OCI-LY7 (cell line): ENCODE measurements around the gene ENAH. TPM values are rescaled to one million over a fixed set of nuclear protein-coding genes. Genes with fewer than 3 reads are reported as not detected.

Experiments
- BruUV-seq: library from RNA; stranded (reverse); fragments of 400-500 nt; replicated peaks from 2 replicates; lab custom pipeline; 2021; lab: Mats Ljungman, UMichigan
- CTCF ChIA-PET: fragments of 300-600 bp; sonication (Branson Sonifier 250); formaldehyde crosslinking; loops from one replicate; lab custom pipeline; 2022; ENCODE audit warnings: antibody characterized with exemption; ENCODE audit not compliant: unreplicated experiment; lab: Charles Lee
- POLR2A ChIA-PET: fragments of 300-600 bp; sonication (Branson Sonifier 250); formaldehyde crosslinking; loops from one replicate; lab custom pipeline; 2022; ENCODE audit warnings: antibody characterized with exemption; lab: Charles Lee
- DNase-seq: peaks from one replicate; pipeline ENCODE4 v3.0.0-alpha.2; 2015; ENCODE audit warnings: low spot score
- H2AFZ ChIP-seq: fragments of 200-600 bp; sonication (generic), shearing (Covaris generic); 2 replicates; pipeline ENCODE4 v1.6.1; 2014; ENCODE audit warnings: mild to moderate bottlenecking, antibody characterized with exemption, low read length, moderate library complexity
- H3K27ac ChIP-seq: fragments of 200-600 bp; sonication (generic); 2 replicates; pipeline ENCODE4 v1.5.1; 2014; ENCODE audit warnings: mixed run types, low read depth, mild to moderate bottlenecking, moderate library complexity, low read length, inconsistent platforms; ENCODE audit not compliant: poor library complexity, severe bottlenecking
- H3K36me3 ChIP-seq: fragments of 200-600 bp; sonication (generic); 2 replicates; pipeline ENCODE4 v1.6.1; 2014; ENCODE audit warnings: mild to moderate bottlenecking, antibody characterized with exemption, low read length, moderate library complexity, mixed read lengths; ENCODE audit not compliant: insufficient read depth
- H3K4me1 ChIP-seq: fragments of 200-600 bp; sonication (generic); 2 replicates; pipeline ENCODE4 v1.5.1; 2014; ENCODE audit warnings: mild to moderate bottlenecking, low read length; ENCODE audit not compliant: insufficient read depth, poor library complexity, severe bottlenecking
- H3K4me2 ChIP-seq: fragments of 200-600 bp; sonication (generic); 2 replicates; pipeline ENCODE4 v1.6.1; 2014; ENCODE audit warnings: mild to moderate bottlenecking, low read length
- H3K4me3 ChIP-seq: fragments of 200-600 bp; sonication (generic); 2 replicates; pipeline ENCODE4 v1.5.1; 2014; ENCODE audit warnings: mild to moderate bottlenecking, low read depth, low read length; ENCODE audit not compliant: poor library complexity, severe bottlenecking
- H3K79me2 ChIP-seq: fragments of 200-600 bp; sonication (generic); 2 replicates; pipeline ENCODE4 v1.6.1; 2016; ENCODE audit warnings: low read depth, mild to moderate bottlenecking, low read length, moderate library complexity, mixed read lengths; ENCODE audit not compliant: insufficient read depth
- H3K9me2 ChIP-seq: fragments of 200-600 bp; sonication (generic); 2 replicates; pipeline ENCODE4 v1.6.1; 2016; ENCODE audit warnings: mild to moderate bottlenecking, low read length, mixed read lengths; ENCODE audit not compliant: insufficient read depth
- H3K9me3 ChIP-seq: fragments of 200-600 bp; sonication (generic); 2 replicates; pipeline ENCODE4 v1.6.1; 2014; ENCODE audit warnings: mild to moderate bottlenecking, mixed run types, low read length, mixed read lengths
- H4K20me1 ChIP-seq: fragments of 200-600 bp; sonication (generic); 2 replicates; pipeline ENCODE4 v1.6.1; 2014; ENCODE audit warnings: mild to moderate bottlenecking, antibody characterized with exemption, low read length, moderate library complexity, mixed read lengths; ENCODE audit not compliant: insufficient read depth
- EZH2phosphoT487 ChIP-seq: fragments of 200-600 bp; sonication (generic); IDR thresholded peaks from 2 replicates; pipeline ENCODE4 v1.6.1; 2018; ENCODE audit warnings: low read depth, borderline replicate concordance, mild to moderate bottlenecking, mixed run types, antibody characterized with exemption, low read length, moderate library complexity, mixed read lengths
- intact Hi-C: fragments of 100-400 bp; cut with micrococcal nuclease; formaldehyde crosslinking; loops from one replicate; pipeline ENCODE4 v1.10.0; 2022; ENCODE audit not compliant: unreplicated experiment
- total RNA-seq, 2 experiments: library from RNA; depleted of rRNA in 1 of 2; stranded (reverse); fragments of >200 nt in 1 of 2; shearing (Covaris generic) in 1 of 2; gene quantifications; 2 replicates each; pipeline ENCODE4 v1.2.3, GENCODE V29; 2014 to 2022
- TF ChIP-seq, protein P1 (sequence below): fragments of 200-600 bp; sonication (generic); conservative IDR thresholded peaks from 2 replicates; pipeline ENCODE4 v1.5.1; 2014; ENCODE audit warnings: mild to moderate bottlenecking, antibody characterized with exemption, low read length, moderate library complexity, mixed read lengths

The ENAH gene
- total RNA-seq, 2 experiments from 2014 or later: 4.6 to 18.1 TPM

DNA sequence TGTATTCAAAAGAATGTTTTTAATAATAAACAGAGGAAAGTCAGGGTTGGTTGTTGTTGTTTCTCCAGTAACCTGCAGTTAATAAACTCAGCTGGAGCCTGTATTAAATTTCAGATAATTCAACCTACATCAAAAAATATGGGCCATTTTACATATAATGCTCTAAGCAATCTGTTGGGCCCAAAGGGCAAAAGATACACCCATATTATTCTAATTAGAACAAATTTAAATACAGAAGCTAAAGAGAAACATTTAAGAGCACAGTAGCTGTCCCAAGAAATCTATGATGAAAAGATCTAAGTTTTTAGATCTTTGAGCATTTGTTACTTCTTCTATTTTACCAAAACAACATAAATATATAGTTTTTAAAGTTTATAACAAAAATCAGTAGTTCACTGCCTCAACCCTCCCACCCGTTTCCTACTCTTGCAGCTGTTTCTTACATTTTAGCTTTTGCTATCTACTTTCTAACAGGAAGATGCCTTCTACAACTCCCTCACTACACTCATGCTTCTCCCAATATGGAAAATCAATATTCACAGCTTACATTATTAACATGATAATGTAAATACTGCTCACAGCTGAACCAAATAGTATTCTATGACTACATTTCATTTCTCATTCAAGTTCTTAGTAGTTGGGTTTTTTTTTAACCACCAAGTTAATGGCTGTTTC is 130.2 kb downstream of the ENAH start:
- no peak overlapping the region for H3K4me2 ChIP-seq
- no peak overlapping the region for H3K27ac ChIP-seq
- H3K36me3 ChIP-seq: no peaks in the 10 kb centered on the region
- H3K79me2 ChIP-seq: no peaks in the 10 kb centered on the region
- intact Hi-C loops: no loop called here
- no TSS peak for BruUV-seq
- no peaks in the 10 kb centered on the region for H3K9me3 ChIP-seq
- H3K4me1 ChIP-seq: no peaks in the 10 kb centered on the region
- H2AFZ ChIP-seq: no peak overlapping the region
- H4K20me1 ChIP-seq: no peaks in the 10 kb centered on the region
- TF ChIP-seq EZH2phosphoT487: no peak
- TF ChIP-seq, protein P1, sequence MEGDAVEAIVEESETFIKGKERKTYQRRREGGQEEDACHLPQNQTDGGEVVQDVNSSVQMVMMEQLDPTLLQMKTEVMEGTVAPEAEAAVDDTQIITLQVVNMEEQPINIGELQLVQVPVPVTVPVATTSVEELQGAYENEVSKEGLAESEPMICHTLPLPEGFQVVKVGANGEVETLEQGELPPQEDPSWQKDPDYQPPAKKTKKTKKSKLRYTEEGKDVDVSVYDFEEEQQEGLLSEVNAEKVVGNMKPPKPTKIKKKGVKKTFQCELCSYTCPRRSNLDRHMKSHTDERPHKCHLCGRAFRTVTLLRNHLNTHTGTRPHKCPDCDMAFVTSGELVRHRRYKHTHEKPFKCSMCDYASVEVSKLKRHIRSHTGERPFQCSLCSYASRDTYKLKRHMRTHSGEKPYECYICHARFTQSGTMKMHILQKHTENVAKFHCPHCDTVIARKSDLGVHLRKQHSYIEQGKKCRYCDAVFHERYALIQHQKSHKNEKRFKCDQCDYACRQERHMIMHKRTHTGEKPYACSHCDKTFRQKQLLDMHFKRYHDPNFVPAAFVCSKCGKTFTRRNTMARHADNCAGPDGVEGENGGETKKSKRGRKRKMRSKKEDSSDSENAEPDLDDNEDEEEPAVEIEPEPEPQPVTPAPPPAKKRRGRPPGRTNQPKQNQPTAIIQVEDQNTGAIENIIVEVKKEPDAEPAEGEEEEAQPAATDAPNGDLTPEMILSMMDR: no peak
- H3K9me2 ChIP-seq: no peaks in the 10 kb centered on the region
- no peak for DNase-seq
- ChIA-PET POLR2A (interaction anchor here (0.6 to 2.1 kb wide), 17 partner anchors 8 to 488 kb away, joined by 3 to 7 read pairs (median 3); partner anchors contain the start of gene TMEM63A), CTCF (interaction anchor here (0.5 kb wide), 1 partner anchor 221 kb away, joined by 5 read pairs; no protein-coding TSS in a partner anchor)
- no peak overlapping the region for H3K4me3 ChIP-seq

GRCh38 chr1:225520587-225521227 is 132.2 kb downstream of the ENAH start:
- no peaks in the 10 kb centered on the region for H3K79me2 ChIP-seq
- POLR2A ChIA-PET: interaction anchor here (0.9 kb wide), 1 partner anchor 139 kb away, joined by 4 read pairs; no protein-coding TSS in a partner anchor
- intact Hi-C loops: no loop called here

More at GRCh38 chr1:225520587-225521227, 132.2 kb downstream of the ENAH start:
- Histone ChIP-seq H4K20me1 (no peaks in the 10 kb centered on the region), H3K9me3 (no peaks in the 10 kb centered on the region), H3K27ac (no peak overlapping the region), H3K36me3 (no peaks in the 10 kb centered on the region), H2AFZ (no peak overlapping the region), H3K4me1 (no peaks in the 10 kb centered on the region), H3K4me2 (no peak overlapping the region), H3K4me3 (no peak overlapping the region), H3K9me2 (no peaks in the 10 kb centered on the region)
- CTCF ChIA-PET: no interaction called here
- no TSS peak for BruUV-seq
- TF ChIP-seq, protein P1: no peak
- TF ChIP-seq EZH2phosphoT487: no peak
- DNase-seq: no peak
